HL-60 (cell line): Measurements from ENCODE around the gene HLA-C.

Experiments used
- POLR2AphosphoS5 ChIP-seq: IDR thresholded peaks from 2 replicates; pipeline ENCODE4 v1.6.1; 2012; ENCODE audit warnings: low read depth
- TF ChIP-seq, protein P1 (sequence below): IDR thresholded peaks from one replicate; pipeline ENCODE4 v1.5.1; 2011; ENCODE audit warnings: low read length, control low read depth, inconsistent platforms; ENCODE audit not compliant: insufficient read depth

DNA sequence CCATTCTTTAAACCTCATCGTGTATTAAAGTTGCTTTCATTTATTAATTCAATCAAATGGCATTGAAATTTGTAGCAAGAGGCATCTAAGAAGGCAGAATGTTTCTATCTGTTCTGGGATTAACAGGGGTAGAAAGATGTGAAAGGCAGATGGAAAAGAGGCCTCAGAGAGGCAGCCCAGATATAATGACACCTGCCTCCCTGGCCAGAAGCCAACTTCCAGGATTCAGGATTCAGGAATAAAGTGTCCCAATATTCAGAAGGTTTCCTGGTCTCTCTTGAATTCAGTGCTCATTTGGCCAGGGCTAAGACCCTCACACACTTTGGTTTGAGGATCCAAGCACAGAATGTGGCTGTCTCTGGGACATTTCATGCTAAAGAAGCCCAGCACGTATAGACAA, 45.1 kb upstream of the HLA-C start:
- no peak for TF ChIP-seq POLR2AphosphoS5
- TF ChIP-seq, protein P1, sequence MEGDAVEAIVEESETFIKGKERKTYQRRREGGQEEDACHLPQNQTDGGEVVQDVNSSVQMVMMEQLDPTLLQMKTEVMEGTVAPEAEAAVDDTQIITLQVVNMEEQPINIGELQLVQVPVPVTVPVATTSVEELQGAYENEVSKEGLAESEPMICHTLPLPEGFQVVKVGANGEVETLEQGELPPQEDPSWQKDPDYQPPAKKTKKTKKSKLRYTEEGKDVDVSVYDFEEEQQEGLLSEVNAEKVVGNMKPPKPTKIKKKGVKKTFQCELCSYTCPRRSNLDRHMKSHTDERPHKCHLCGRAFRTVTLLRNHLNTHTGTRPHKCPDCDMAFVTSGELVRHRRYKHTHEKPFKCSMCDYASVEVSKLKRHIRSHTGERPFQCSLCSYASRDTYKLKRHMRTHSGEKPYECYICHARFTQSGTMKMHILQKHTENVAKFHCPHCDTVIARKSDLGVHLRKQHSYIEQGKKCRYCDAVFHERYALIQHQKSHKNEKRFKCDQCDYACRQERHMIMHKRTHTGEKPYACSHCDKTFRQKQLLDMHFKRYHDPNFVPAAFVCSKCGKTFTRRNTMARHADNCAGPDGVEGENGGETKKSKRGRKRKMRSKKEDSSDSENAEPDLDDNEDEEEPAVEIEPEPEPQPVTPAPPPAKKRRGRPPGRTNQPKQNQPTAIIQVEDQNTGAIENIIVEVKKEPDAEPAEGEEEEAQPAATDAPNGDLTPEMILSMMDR, result no peak
